Ammon's horn (tissue), 1 donor: Measurements from ENCODE around the gene CD4.
A peak's percentile ranks its signal among the peaks of the same experiment; 100 is the strongest.

Experiments used
- DNase-seq: peaks from one replicate; pipeline ENCODE4 v3.0.0-alpha.2; 2016; ENCODE audit warnings: low spot score

The CD4 gene

GRCh38 chr12:6778574-6779550, 10.5 kb upstream of the CD4 start:
- peak; percentile 96 for DNase-seq

DNA sequence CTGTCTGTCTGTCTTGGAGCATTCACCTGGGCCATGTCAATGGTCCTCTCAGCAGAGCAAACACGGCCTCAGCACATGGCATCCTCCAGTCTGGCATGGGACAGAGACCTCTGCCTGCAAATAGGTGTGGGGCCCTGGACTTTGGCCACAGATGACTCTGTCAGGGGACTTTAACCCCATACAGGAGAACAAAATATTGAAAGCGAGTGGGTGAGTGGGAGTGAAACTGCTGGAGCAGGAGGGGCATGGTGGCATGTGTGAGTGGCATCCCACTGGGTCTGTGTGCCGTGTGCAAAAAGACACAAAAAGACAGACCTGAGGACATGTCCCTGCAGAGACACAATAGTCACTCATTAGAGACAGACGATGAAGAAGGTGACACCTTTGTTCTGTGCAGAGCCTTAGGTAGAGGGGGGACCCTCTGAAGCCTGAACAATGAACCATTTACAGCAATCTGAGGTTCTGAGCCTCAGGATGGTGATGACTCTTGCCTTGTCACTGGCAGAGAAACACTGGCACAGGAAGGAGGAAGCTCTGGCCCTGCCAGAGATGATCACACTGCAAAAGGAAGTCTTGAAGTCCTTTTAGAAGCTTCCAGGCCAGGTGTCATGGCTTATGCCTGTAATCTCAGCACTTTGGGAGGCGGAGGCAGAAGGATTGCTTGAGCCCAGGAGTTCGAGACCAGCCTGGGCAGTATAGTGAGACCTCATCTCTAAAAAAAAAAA, 9.5 kb upstream of the CD4 start:
- no peak for DNase-seq

- DNase-seq: no peak
These were observed 8.8 kb upstream of the CD4 start for GRCh38 chr12:6780573-6780972.

- no peak for DNase-seq
These were observed 7.2 kb upstream of the CD4 start for GRCh38 chr12:6782119-6782518.

DNA sequence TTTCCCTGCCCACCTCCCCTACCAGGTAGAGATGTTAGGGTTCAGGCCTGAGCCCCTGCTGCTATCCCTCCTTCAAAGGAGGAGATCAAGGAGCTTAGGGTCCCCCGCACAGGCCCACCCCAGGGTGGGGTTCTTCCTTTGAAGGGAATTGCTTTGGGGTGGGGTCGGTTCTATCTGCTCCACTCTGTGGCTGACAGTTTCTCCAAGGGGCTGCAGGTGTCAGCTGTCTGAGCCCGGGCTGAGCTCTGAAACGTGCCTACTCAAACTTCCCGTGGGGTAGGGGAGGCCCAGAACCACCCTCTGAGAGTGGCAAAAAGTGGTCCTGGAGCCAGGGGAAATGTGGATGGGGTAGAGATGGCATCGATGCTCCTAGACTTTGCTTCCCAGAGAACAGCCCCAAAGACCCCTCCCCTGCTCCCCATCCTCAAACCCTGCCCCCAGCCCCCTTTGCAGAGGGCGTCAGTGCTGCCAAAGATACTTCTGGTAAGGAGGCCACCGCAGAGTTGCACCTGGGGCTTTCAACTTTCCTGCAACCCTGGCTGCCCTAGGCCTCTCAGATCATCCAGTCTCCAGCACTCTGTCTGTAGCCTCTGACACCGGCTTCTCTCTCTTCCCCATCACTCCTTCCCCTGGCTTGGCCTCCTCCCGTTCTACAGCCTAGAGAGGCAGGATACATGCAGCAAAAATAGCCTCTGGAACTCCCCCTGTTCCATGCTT, 6.3 kb upstream of the CD4 start:
- DNase-seq: no peak

GRCh38 chr12:6783828-6784227, 5.5 kb upstream of the CD4 start:
- no peak for DNase-seq

DNA sequence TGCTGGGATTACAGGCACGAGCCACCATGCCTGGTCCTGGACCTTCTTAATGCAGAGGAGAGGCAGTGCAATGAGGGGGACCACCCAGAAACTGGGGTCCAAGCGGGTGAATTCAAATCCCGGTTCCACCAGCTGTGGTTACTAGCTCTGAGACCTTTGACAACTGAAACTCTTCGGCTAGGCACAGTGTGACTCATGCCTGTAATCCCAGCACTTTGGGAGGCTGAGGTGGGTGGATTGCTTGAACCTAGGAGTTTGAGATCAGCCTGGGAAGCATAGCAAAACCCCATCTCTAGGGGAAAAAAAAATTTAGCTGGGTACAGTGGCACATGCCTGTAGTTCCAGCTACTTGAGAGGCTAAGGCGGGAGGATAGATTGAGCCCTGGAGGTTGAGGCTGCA, 5.0 kb upstream of the CD4 start:
- no peak for DNase-seq

DNA sequence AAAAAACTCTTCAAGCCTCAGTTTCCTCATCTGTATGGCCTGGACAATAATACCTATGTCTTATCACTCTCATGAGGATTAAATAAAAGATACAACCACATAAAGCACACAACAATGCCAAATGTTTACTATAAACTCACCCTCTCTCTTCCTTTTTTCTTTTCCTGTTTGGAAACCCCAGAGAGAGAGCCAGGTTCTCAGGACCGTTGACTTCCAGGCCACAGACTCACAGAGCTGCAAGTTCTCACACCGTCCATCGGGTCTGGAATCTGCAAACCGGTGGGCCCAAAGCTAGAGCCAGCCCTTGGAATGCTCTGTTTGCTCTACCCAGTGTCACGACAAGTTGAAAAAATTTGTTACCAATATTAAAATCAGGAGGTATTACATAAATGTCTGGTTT, 4.6 kb upstream of the CD4 start:
- no peak for DNase-seq

- no peak for DNase-seq
These were observed 2.8 kb upstream of the CD4 start for GRCh38 chr12:6786416-6787094.

DNA sequence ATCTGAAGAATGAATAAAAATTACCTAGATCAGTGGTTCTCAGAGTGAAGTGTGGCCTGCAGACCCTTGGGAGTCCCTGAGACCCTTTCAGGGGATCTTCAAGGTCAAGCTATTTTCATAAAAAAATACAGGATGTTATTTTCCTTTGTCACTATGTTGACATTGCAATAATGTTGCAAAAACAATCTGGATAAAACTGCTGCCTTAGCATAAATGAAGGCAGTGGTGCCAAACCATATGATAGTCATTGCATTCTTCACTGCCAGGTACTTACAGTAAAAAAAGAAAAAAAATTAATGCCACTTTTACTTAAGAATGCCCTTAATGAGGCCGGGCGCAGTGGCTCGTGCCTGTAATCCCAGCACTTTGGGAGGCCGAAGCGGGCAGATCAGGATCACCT, 2.0 kb upstream of the CD4 start:
- DNase-seq: no peak

GRCh38 chr12:6790496-6791150, 1.3 kb downstream of the CD4 start:
- DNase-seq: no peak

- DNase-seq: no peak
These were observed 2.7 kb downstream of the CD4 start for GRCh38 chr12:6791931-6792520.

DNA sequence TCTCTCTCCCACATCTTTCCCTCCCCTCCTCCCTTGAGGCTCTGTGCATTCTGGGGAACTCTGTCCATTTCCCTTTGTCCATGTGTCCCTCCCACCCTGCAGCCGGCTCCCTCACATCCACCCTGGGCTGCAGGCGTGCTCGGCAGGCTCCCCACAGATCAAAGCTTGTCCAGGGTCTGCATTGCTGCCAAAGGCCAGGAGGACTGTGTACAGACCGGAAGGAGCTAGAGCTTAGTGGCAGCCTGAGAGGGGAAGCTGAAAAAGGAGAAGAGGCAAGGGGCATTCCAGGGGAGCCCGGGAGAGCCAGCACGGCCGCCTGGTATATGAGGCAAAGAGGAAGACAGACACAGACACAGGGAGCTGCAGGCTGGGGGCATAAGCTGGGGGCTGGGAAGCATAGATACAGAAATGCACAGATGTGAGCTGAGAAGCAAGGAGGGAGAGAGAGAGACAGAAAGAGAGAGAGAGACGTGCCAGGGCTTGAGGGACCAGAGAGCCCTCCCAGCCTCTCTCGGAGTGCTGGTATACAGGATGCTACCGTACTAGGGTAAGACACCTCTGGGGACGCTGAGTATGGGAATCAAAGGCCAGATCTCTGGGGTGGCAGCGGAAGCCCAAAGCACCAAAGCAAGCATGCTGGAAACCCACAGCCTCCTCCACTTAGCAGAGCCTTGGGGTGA, 3.3 kb downstream of the CD4 start:
- peak; percentile 70 for DNase-seq

DNA sequence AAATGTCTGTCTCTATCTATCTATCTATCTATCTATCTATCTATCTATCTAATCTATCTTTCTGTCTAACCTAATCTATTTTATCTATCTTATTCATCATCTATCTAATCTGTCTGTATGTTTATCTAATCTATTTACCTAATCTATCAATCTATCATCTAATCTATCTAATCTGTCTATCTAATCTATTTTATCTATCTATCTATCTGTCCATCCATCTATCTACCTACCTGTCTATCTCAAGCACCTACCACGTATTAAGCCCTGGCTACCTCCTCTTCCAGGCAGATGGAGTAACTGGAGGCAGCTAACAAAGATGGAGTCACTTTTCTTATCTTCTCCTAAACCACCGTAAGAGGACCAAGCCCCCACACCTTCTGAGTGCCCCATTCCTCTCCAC, 5.8 kb downstream of the CD4 start:
- no peak for DNase-seq

DNA sequence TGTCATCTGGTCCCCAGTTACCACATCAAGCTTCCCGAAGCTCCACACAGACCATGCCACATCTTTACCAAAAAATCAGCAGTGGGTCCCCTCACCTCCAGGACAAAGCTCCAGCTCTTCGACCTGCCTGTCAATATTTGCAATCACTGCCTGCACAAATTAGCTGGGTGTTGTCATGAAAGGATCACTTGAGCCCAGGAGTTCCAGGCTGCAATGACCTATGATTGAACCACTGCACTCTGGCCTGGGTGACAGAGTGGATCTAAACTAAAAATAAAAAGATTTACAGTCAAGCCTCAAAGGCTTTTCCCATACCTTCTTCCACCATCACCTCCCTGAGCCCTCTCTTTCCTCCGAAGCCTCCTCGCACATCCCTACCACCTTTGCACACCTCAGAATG, 7.2 kb downstream of the CD4 start:
- no peak for DNase-seq

- DNase-seq: no peak
These were observed 9.8 kb downstream of the CD4 start for GRCh38 chr12:6799147-6799546.

GRCh38 chr12:6807170-6807569, 17.8 kb downstream of the CD4 start:
- DNase-seq: no peak

GRCh38 chr12:6809056-6809455, 19.7 kb downstream of the CD4 start:
- no peak for DNase-seq

GRCh38 chr12:6810758-6811157, 21.4 kb downstream of the CD4 start:
- DNase-seq: no peak

GRCh38 chr12:6813363-6813762, 24.0 kb downstream of the CD4 start:
- DNase-seq: no peak

- no peak for DNase-seq
These were observed 27.3 kb downstream of the CD4 start for GRCh38 chr12:6816598-6816997.
